NT2/D1 (cell line): ENCODE results near the gene MYBPHL.

Experiments used
- DNase-seq: peaks from one replicate; pipeline ENCODE4 v3.0.0-alpha.2; 2011; ENCODE audit warnings: low read depth, low spot score
- H3K27me3 ChIP-seq: 2 replicates; pipeline ENCODE4 v1.6.0; 2011; ENCODE audit warnings: mild to moderate bottlenecking; ENCODE audit not compliant: insufficient read length, insufficient read depth
- H3K36me3 ChIP-seq: 2 replicates; pipeline ENCODE4 v1.6.1; 2011; ENCODE audit warnings: mild to moderate bottlenecking, low read length, mixed read lengths; ENCODE audit not compliant: insufficient read depth, insufficient read length
- H3K4me1 ChIP-seq: 2 replicates; pipeline ENCODE4 v1.5.1; 2011; ENCODE audit not compliant: insufficient read depth, insufficient read length
- H3K4me3 ChIP-seq: 2 replicates; pipeline ENCODE4 v1.5.1; 2011; ENCODE audit warnings: low read depth; ENCODE audit not compliant: insufficient read length
- H3K9ac ChIP-seq: 2 replicates; pipeline ENCODE4 v1.6.0; 2011; ENCODE audit warnings: low read depth; ENCODE audit not compliant: insufficient read length
- H3K9me3 ChIP-seq: 2 replicates; pipeline ENCODE4 v1.5.1; 2011; ENCODE audit warnings: mild to moderate bottlenecking, low read length; ENCODE audit not compliant: insufficient read depth
- SUZ12 ChIP-seq: IDR thresholded peaks from 2 replicates; pipeline ENCODE4 v1.6.1; 2011; ENCODE audit not compliant: insufficient read length, insufficient read depth; ENCODE audit errors: extremely low read depth
- YY1 ChIP-seq: IDR thresholded peaks from 2 replicates; pipeline ENCODE4 v1.6.1; 2011; ENCODE audit not compliant: insufficient read length, insufficient read depth
- ZNF274 ChIP-seq: IDR thresholded peaks from 2 replicates; pipeline ENCODE4 v1.6.1; 2011; ENCODE audit warnings: mild to moderate bottlenecking, low read depth, low read length

Gene MYBPHL

DNA sequence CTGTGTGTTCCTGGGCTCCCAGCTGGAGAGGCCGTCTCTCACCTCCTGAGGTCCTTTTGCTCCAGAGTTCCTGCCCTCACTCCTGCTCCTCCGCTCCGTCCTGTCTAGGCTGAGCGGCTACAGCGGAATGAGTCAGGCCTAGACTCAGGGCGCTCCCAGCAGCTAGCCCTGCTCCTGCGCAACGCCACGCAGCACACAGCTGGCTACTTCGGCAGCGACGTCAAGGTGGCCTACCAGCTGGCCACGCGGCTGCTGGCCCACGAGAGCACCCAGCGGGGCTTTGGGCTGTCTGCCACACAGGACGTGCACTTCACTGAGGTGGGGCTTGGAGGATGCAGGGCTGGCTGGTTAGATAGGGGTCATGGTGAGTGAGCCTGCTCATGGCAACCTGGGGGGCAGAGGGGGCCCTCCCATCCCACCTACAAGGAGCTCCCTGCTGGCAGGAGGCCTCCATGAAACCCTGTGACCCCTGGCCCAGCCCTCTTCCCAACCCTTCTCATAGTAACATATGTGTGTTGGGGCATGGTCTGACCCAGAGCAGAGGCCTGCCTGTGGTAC is 39.0 kb downstream of the MYBPHL start:
- H3K9ac ChIP-seq = peak overlapping the region; percentile 32
- TF ChIP-seq SUZ12 = no peak
- TF ChIP-seq YY1 = no peak
- TF ChIP-seq ZNF274 = no peak
- H3K4me3 ChIP-seq = no peak overlapping the region
- H3K4me1 ChIP-seq = peaks cover 14% of the 10 kb centered on the region
- DNase-seq = no peak
- no peaks in the 10 kb centered on the region for H3K27me3 ChIP-seq
- H3K36me3 ChIP-seq = peaks cover 90% of the 10 kb centered on the region
- H3K9me3 ChIP-seq = no peaks in the 10 kb centered on the region; the same call in 1 of the 2 replicates

DNA sequence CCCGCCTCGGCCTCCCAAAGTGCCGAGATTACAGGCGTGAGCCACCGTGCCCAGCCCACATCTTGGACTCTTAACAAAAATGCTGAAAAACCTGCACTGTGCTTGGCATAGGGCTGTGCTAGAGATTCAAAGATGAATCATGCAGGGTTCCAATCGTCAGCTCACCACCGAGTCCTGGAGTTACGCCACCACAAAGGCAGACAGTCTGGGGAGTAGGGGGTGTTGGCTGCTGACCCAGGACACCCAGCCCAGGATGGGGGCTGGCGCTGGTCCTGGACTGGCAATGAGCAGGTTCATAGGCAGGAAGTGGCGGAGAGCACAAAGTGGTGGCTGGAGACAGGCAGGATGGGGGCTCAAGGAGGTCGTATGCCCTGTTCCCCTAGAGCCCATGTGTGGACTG is 39.8 kb downstream of the MYBPHL start:
- H3K9me3 ChIP-seq = no peaks in the 10 kb centered on the region; the same call in 1 of the 2 replicates
- peaks cover 12% of the 10 kb centered on the region for H3K4me1 ChIP-seq
- H3K27me3 ChIP-seq = no peaks in the 10 kb centered on the region
- DNase-seq = no peak
- H3K36me3 ChIP-seq = peaks cover 90% of the 10 kb centered on the region
- TF ChIP-seq YY1 = no peak
- TF ChIP-seq ZNF274 = no peak
- TF ChIP-seq SUZ12 = no peak
- no peak overlapping the region for H3K9ac ChIP-seq
- H3K4me3 ChIP-seq = no peak overlapping the region

DNA sequence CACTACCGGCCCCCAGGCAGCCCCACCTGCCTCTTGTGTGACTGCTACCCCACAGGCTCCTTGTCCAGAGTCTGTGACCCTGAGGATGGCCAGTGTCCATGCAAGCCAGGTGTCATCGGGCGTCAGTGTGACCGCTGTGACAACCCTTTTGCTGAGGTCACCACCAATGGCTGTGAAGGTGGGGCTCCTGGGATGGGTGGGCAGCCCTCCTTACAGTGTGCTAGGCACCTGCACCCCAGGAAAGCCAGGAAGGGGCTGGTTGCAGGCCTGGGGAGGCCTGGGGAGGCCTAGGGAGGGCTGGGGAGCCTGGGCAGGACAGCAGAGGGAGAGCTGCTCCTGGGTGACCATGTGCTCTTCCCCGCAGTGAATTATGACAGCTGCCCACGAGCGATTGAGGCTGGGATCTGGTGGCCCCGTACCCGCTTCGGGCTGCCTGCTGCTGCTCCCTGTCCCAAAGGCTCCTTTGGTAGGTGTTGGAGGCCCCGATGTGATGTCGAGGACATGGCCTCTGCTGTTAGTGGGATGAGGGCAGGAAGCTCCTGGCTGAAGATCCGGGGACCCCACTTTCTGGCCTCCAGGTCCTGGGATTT is 41.0 kb downstream of the MYBPHL start:
- H3K27me3 ChIP-seq = no peaks in the 10 kb centered on the region
- peaks cover 90% of the 10 kb centered on the region for H3K36me3 ChIP-seq

DNA sequence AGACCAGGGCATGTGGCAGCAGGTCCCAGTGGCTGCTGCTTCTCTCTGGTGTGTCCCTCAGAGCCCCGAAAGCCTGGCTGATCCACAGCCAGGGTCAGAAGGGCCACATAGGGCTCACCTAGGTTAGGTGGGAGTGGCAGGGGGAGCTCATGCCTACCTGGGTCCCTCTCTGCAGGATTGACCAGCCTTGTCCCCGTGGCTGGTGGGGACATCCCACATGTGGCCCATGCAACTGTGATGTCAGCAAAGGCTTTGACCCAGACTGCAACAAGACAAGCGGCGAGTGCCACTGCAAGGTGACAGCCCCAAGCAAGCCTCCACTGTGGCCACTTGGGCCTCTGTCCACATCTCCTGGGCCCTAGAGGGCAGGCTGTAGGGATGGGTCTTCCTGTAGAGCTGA is 41.8 kb downstream of the MYBPHL start:
- Histone ChIP-seq H3K4me3 (no peak overlapping the region), H3K36me3 (peaks cover 86% of the 10 kb centered on the region), H3K27me3 (no peaks in the 10 kb centered on the region), H3K9me3 (no peaks in the 10 kb centered on the region; the same call in 1 of the 2 replicates), H3K4me1 (peaks cover 19% of the 10 kb centered on the region), H3K9ac (no peak overlapping the region)
- no peak for TF ChIP-seq YY1
- no peak for TF ChIP-seq SUZ12
- no peak for DNase-seq

More for the DNA sequence above, 41.0 kb downstream of the MYBPHL start:
- no peak overlapping the region for H3K4me3 ChIP-seq
- no peak overlapping the region for H3K9ac ChIP-seq
- peaks cover 12% of the 10 kb centered on the region for H3K4me1 ChIP-seq
- TF ChIP-seq ZNF274 (no peak), YY1 (no peak), SUZ12 (no peak)
- H3K9me3 ChIP-seq = no peaks in the 10 kb centered on the region; the same call in 1 of the 2 replicates
- DNase-seq = no peak

DNA sequence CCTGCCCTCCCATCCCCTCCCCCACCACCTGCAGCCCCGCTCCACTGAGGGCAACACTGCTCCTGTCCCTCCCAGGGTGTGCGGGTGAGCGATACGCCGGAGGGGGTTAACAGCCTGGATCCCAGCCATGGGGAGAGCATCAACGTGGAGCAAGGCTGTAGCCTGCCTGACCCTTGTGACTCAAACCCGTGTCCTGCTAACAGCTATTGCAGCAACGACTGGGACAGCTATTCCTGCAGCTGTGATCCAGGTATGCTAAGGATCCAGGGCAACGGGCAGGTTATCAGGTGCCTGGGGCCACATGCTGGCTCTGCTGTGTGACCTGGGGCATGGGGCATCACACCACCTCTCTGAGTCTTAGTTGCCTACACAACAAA is 42.4 kb downstream of the MYBPHL start:
- no peak overlapping the region for H3K9ac ChIP-seq
- H3K4me3 ChIP-seq = no peak overlapping the region

DNA sequence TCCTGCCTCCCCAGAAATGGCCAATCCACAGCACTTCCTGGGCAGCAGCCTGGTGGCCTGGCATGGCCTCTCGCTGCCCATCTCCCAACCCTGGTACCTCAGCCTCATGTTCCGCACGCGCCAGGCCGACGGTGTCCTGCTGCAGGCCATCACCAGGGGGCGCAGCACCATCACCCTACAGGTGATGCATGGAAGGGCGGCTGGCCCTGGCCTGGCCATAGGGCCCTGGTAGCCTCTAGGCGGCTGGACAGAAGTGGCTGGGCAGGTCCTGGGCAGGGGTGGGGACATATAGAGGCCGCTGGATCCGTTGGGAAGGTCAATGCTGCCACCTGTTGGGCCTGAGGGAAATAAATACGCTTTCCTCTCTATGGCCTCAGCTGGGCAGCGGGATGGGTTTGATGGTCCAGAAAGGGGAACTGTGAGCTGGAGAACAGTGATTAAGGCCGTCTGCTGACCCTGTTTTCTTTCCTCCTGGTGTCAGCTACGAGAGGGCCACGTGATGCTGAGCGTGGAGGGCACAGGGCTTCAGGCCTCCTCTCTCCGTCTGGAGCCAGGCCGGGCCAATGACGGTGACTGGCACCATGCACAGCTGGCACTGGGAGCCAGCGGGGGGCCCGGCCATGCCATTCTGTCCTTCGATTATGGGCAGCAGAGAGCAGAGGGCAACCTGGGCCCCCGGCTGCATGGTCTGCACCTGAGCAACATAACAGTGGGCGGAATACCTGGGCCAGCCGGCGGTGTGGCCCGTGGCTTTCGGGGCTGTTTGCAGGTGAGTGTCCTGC is 43.0 kb downstream of the MYBPHL start:
- H3K9ac ChIP-seq = no peak overlapping the region
- no peaks in the 10 kb centered on the region; the same call in 1 of the 2 replicates for H3K9me3 ChIP-seq
- DNase-seq = peak; percentile 77
- peaks cover 82% of the 10 kb centered on the region for H3K36me3 ChIP-seq
- H3K27me3 ChIP-seq = no peaks in the 10 kb centered on the region
- no peak overlapping the region for H3K4me3 ChIP-seq
- TF ChIP-seq YY1 = no peak
- TF ChIP-seq SUZ12 = no peak
- TF ChIP-seq ZNF274 = no peak
- peaks cover 26% of the 10 kb centered on the region for H3K4me1 ChIP-seq

More for the DNA sequence above, 42.4 kb downstream of the MYBPHL start:
- H3K36me3 ChIP-seq = peaks cover 82% of the 10 kb centered on the region
- H3K4me1 ChIP-seq = peaks cover 21% of the 10 kb centered on the region
- TF ChIP-seq YY1 (no peak), ZNF274 (no peak), SUZ12 (no peak)
- no peaks in the 10 kb centered on the region for H3K27me3 ChIP-seq
- H3K9me3 ChIP-seq = no peaks in the 10 kb centered on the region; the same call in 1 of the 2 replicates
- DNase-seq = no peak

DNA sequence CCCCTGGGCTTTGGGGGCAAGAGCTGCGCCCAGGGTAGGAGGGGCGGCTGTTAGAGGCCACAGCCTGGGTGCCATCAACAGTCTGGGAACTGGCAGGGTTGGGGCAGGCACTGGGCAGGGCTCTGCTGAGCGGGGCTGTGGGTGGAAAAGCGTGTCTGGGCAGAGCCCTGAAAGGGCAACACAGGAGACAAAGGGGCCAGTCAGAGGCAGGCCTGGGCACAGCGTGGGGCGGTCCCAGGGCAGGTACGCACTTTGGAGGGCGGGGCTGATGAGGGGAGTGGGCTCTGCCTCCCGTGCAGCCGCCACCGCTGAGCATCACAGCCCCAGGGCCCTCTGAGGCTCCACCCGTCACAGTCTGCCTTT is 43.6 kb downstream of the MYBPHL start:
- Histone ChIP-seq H3K9me3 (no peaks in the 10 kb centered on the region; the same call in 1 of the 2 replicates), H3K27me3 (no peaks in the 10 kb centered on the region), H3K4me3 (no peak overlapping the region), H3K9ac (no peak overlapping the region), H3K4me1 (peaks cover 31% of the 10 kb centered on the region), H3K36me3 (peaks cover 82% of the 10 kb centered on the region)
- no peak for TF ChIP-seq ZNF274
- TF ChIP-seq SUZ12 = no peak
- no peak for TF ChIP-seq YY1
- DNase-seq = no peak
